Neural cell (in vitro differentiated cells): Measurements from ENCODE around the gene CYP46A1. TPM values are rescaled to one million over a fixed set of nuclear protein-coding genes. Genes with fewer than 3 reads are reported as not detected.

Source experiments
- H2AFZ ChIP-seq: fragments of 200-600, 300-800 bp; sonication (generic), shearing (Covaris generic); 2 replicates; pipeline ENCODE4 v1.6.0; 2014; ENCODE audit warnings: low read depth, mild to moderate bottlenecking, antibody characterized with exemption, low read length, moderate library complexity
- H3F3A ChIP-seq: fragments of 200-600 bp; shearing (Covaris generic); 2 replicates; pipeline ENCODE4 v1.6.1; 2016; ENCODE audit warnings: mild to moderate bottlenecking, moderate library complexity, mixed read lengths, antibody characterized with exemption, low read length; ENCODE audit not compliant: insufficient read depth, poor library complexity, severe bottlenecking
- H3K27ac ChIP-seq: fragments of 200-600, 300-800 bp; sonication (generic), shearing (Covaris generic); 2 replicates; pipeline ENCODE4 v1.5.1; 2014; ENCODE audit warnings: mild to moderate bottlenecking, low read length, moderate library complexity
- H3K27me3 ChIP-seq: fragments of 300-800, 200-600 bp; sonication (generic), shearing (Covaris generic); 2 replicates; pipeline ENCODE4 v1.6.0; 2014; ENCODE audit warnings: mild to moderate bottlenecking, low read depth, low read length, moderate library complexity; ENCODE audit not compliant: insufficient read depth
- H3K36me3 ChIP-seq: fragments of 300-800, 200-600 bp; sonication (generic), shearing (Covaris generic); 2 replicates; pipeline ENCODE4 v1.5.1; 2014; ENCODE audit warnings: mild to moderate bottlenecking, antibody characterized with exemption, low read length, moderate library complexity; ENCODE audit not compliant: insufficient read depth
- H3K4me2 ChIP-seq: fragments of 300-800, 200-600 bp; sonication (generic), shearing (Covaris generic); 2 replicates; pipeline ENCODE4 v1.6.0; 2014; ENCODE audit warnings: mild to moderate bottlenecking, low read length
- H3K4me3 ChIP-seq: fragments of 300-800, 200-600 bp; sonication (generic), shearing (Covaris generic); 2 replicates; pipeline ENCODE4 v1.5.1; 2014; ENCODE audit warnings: mild to moderate bottlenecking, low read length, moderate library complexity
- H3K79me2 ChIP-seq: fragments of 200-600 bp; shearing (Covaris generic); replicated peaks from 2 replicates; pipeline ENCODE4 v1.6.0; 2014; ENCODE audit warnings: mild to moderate bottlenecking, low read length, moderate library complexity; ENCODE audit not compliant: insufficient read depth
- H3K9ac ChIP-seq: fragments of 300-800, 200-600 bp; sonication (generic), shearing (Covaris generic); 2 replicates; pipeline ENCODE4 v1.6.1; 2016; ENCODE audit warnings: mild to moderate bottlenecking, low read length, mixed read lengths
- H3K9me2 ChIP-seq: fragments of 200-600 bp; shearing (Covaris generic); 2 replicates; pipeline ENCODE4 v1.6.1; 2016; ENCODE audit warnings: mild to moderate bottlenecking, low read length, mixed read lengths; ENCODE audit not compliant: insufficient read depth
- H3K9me3 ChIP-seq: fragments of 200-600, 300-800 bp; sonication (generic), shearing (Covaris generic); 2 replicates; pipeline ENCODE4 v1.6.1; 2016; ENCODE audit warnings: mild to moderate bottlenecking, mixed run types, low read length, moderate library complexity, mixed read lengths
- H4K20me1 ChIP-seq: fragments of 200-600 bp; shearing (Covaris generic); 2 replicates; pipeline ENCODE4 v1.6.1; 2016; ENCODE audit warnings: mild to moderate bottlenecking, mixed run types; ENCODE audit not compliant: insufficient read depth
- EP300 ChIP-seq: fragments of 450-650 bp; conservative IDR thresholded peaks from 2 replicates; pipeline ENCODE4 v1.6.1; 2014; ENCODE audit warnings: antibody characterized with exemption, mild to moderate bottlenecking, moderate library complexity; ENCODE audit not compliant: poor library complexity, severe bottlenecking
- MXI1 ChIP-seq: fragments of 450-650 bp; conservative IDR thresholded peaks from 2 replicates; pipeline ENCODE4 v1.6.1; 2014; ENCODE audit warnings: antibody characterized with exemption, mild to moderate bottlenecking; ENCODE audit not compliant: poor library complexity, severe bottlenecking
- POLR2AphosphoS5 ChIP-seq: IDR thresholded peaks from 2 replicates; pipeline ENCODE4 v1.6.1; 2012
- RAD21 ChIP-seq: fragments of 450-650 bp; conservative IDR thresholded peaks from 2 replicates; pipeline ENCODE4 v1.6.1; 2014; ENCODE audit warnings: antibody characterized with exemption, mild to moderate bottlenecking, moderate library complexity
- SMC3 ChIP-seq: fragments of 450-650 bp; conservative IDR thresholded peaks from 2 replicates; pipeline ENCODE4 v1.6.1; 2014; ENCODE audit warnings: antibody characterized with exemption, mild to moderate bottlenecking, moderate library complexity; ENCODE audit not compliant: poor library complexity
- TAF1 ChIP-seq: IDR thresholded peaks from 2 replicates; pipeline ENCODE4 v1.6.1; 2012; ENCODE audit warnings: low read depth
- polyA plus RNA-seq: library from polyadenylated mRNA; depleted of rRNA; stranded (reverse); fragments of >200 nt; gene quantifications from 2 replicates; pipeline ENCODE4 v1.2.3, GENCODE V29; 2014
- TF ChIP-seq, protein P1 (sequence below): fragments of 450-650 bp; IDR thresholded peaks from 2 replicates; pipeline ENCODE4 v1.5.1; 2014; ENCODE audit warnings: antibody characterized with exemption, mild to moderate bottlenecking, moderate library complexity; ENCODE audit not compliant: poor library complexity, severe bottlenecking
- TF ChIP-seq, protein P2 (sequence below): IDR thresholded peaks from 2 replicates; pipeline ENCODE4 v1.6.1; 2012; ENCODE audit warnings: borderline replicate concordance

Gene CYP46A1
- polyA plus RNA-seq, 1 donor from 2014 or later: 5.4 TPM

DNA sequence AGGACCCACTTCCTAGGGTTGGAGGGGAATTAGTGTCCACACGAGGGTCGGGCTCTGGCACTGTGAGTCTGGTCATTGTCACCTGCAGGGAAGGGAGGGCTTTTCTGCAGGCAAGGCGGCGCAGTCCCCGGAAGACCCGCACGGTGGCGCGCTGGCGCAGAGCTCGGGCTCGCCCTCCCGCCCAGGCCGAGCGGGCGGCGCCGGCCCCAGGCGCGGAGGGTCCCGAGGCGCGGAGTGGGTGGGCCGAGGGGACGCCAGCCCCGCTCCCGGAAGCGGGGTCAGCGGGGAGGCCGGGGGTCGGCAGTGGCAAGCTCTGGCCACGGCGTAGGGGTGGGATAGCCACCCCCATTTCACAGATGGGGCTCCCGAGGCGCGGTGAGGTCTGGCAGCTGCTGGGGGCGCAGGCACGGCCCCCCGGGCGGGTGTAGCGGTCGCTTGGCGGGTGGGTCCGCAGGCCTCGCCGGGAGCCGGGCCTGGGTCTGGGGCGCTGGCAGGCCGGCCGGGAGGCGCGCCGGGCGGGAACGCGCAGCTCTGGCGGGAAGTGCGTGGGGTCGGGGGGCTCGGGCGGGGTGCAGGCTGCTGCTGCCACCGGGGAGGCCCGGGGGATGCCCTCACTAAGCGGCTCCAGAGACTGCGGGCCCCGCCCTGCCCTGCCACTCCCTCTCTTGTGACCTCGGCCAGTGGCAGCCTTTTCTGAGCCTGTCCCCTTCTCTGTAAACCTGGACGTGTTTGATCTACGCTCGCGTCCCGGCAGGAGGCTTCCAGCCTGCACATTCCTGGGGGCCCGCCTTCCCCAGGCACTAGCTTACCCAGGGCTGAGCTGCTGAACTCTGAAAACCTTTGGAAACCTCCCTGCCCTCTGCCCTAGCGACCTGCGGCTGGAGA, 46.1 kb downstream of the CYP46A1 start:
- TF ChIP-seq, protein P1, sequence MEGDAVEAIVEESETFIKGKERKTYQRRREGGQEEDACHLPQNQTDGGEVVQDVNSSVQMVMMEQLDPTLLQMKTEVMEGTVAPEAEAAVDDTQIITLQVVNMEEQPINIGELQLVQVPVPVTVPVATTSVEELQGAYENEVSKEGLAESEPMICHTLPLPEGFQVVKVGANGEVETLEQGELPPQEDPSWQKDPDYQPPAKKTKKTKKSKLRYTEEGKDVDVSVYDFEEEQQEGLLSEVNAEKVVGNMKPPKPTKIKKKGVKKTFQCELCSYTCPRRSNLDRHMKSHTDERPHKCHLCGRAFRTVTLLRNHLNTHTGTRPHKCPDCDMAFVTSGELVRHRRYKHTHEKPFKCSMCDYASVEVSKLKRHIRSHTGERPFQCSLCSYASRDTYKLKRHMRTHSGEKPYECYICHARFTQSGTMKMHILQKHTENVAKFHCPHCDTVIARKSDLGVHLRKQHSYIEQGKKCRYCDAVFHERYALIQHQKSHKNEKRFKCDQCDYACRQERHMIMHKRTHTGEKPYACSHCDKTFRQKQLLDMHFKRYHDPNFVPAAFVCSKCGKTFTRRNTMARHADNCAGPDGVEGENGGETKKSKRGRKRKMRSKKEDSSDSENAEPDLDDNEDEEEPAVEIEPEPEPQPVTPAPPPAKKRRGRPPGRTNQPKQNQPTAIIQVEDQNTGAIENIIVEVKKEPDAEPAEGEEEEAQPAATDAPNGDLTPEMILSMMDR: peak; percentile 95
- TF ChIP-seq, protein P2, sequence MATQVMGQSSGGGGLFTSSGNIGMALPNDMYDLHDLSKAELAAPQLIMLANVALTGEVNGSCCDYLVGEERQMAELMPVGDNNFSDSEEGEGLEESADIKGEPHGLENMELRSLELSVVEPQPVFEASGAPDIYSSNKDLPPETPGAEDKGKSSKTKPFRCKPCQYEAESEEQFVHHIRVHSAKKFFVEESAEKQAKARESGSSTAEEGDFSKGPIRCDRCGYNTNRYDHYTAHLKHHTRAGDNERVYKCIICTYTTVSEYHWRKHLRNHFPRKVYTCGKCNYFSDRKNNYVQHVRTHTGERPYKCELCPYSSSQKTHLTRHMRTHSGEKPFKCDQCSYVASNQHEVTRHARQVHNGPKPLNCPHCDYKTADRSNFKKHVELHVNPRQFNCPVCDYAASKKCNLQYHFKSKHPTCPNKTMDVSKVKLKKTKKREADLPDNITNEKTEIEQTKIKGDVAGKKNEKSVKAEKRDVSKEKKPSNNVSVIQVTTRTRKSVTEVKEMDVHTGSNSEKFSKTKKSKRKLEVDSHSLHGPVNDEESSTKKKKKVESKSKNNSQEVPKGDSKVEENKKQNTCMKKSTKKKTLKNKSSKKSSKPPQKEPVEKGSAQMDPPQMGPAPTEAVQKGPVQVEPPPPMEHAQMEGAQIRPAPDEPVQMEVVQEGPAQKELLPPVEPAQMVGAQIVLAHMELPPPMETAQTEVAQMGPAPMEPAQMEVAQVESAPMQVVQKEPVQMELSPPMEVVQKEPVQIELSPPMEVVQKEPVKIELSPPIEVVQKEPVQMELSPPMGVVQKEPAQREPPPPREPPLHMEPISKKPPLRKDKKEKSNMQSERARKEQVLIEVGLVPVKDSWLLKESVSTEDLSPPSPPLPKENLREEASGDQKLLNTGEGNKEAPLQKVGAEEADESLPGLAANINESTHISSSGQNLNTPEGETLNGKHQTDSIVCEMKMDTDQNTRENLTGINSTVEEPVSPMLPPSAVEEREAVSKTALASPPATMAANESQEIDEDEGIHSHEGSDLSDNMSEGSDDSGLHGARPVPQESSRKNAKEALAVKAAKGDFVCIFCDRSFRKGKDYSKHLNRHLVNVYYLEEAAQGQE: no peak
- TF ChIP-seq RAD21 (peak; percentile 85), TAF1 (no peak), EP300 (peak; percentile 30), MXI1 (peak; percentile 54), SMC3 (peak; percentile 95)
- H3F3A ChIP-seq: no peaks in the 10 kb centered on the region
- H3K4me2 ChIP-seq: no peak overlapping the region
- H4K20me1 ChIP-seq: no peaks in the 10 kb centered on the region
- no peaks in the 10 kb centered on the region for H3K27me3 ChIP-seq
- H3K79me2 ChIP-seq: no peaks in the 10 kb centered on the region
- no peaks in the 10 kb centered on the region for H3K9me3 ChIP-seq
- H3K9me2 ChIP-seq: no peaks in the 10 kb centered on the region
- no peaks in the 10 kb centered on the region for H3K36me3 ChIP-seq
- no peak overlapping the region for H3K27ac ChIP-seq
- H2AFZ ChIP-seq: no peak overlapping the region
- H3K9ac ChIP-seq: peak overlapping the region; percentile 38
- H3K4me3 ChIP-seq: peak overlapping the region; percentile 58

DNA sequence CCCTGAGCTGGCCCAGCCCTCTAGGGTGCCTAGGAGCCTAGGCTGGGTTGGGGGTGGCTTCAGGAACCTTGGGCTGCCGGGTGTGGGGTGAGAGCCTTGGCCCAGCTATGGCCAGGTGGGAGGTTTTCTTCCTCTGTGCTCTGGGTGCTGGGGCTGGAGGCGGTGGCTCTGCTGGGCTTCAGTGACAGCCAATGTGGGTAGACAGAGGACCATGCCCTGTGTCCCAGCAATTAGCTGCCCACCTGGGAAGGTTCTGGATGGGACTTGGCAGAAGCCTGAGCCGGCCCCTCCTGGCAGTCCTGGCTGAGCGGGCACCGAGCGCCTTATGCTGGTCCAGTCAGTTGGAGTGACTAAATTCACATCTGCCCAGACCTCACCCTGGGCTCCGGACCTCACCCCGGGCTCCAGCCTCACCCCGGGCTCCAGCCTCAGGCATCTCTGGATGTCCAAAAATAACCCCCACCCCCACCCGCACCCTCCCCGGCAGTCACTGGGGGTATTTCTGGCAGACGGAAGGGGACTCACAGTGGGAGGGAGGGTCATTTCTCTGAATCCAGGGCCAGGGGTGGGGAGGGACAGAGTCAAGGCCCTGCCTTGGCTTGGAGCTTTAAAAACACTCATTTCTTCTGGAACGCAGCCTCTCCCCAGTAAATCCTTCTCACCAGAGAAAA, 46.9 kb downstream of the CYP46A1 start:
- H3K27ac ChIP-seq: no peak overlapping the region
- H3K4me3 ChIP-seq: peak overlapping the region; percentile 58
- H3K9me2 ChIP-seq: no peaks in the 10 kb centered on the region
- no peaks in the 10 kb centered on the region for H3F3A ChIP-seq
- H3K36me3 ChIP-seq: no peaks in the 10 kb centered on the region
- no peak overlapping the region for H2AFZ ChIP-seq
- TF ChIP-seq POLR2AphosphoS5 (no peak), EP300 (no peak)
- TF ChIP-seq, protein P1: no peak
- no peaks in the 10 kb centered on the region for H3K79me2 ChIP-seq
- no peak overlapping the region for H3K4me2 ChIP-seq
- no peak overlapping the region for H3K9ac ChIP-seq
- H3K27me3 ChIP-seq: no peaks in the 10 kb centered on the region
- no peaks in the 10 kb centered on the region for H4K20me1 ChIP-seq
- no peaks in the 10 kb centered on the region for H3K9me3 ChIP-seq
